ENCODE results near the gene FAM9C. TPM values are rescaled to one million over a fixed set of nuclear protein-coding genes. Genes with fewer than 3 reads are reported as not detected.

FAM9C gene
- total RNA-seq, 1 experiment from 2014 or later: not detected

DNA sequence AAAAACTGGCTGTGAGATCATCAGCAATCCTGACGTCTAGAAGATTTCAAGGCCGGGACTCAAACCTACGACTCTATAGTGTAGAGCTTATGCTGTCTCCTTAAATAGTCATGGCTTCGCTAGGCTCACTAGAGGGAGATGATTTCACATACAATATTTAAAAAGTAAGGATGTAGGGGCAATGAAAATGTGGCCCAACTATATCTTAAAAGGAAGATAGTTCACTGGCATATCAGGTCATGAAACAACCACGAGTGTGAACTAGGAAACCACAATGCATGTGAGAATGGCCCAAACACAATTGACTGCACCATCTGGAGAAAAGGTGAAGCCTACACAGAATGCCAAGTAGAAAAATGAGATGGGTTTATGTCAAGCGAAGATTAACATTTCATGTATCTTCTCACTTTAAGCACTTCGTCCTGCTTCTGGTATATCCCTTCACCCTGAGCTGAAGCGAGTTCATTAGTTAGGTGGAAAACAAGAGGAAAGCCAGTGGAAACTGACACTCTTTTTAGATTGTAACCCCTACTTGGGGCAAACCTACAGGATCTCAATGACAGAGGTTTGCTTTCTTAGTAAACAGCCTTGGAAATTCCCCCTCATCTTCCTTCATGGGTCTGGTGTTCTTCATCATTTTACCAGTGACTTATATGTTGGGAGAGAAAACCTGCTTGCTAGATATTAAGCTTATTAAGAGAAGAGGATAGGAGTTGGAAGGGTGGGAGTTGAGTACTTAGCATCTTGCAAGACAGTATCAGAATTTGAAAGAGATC lies 17.4 kb downstream of the FAM9C start:
- Mint-ChIP-seq H3K27me3 (ENCODE audit: insufficient read depth, unreplicated experiment) (peaks cover 42% of the 10 kb centered on the region), H3K9me3 (ENCODE audit: unreplicated experiment) (no peaks in the 10 kb centered on the region), H3K36me3 (ENCODE audit: insufficient read depth, unreplicated experiment) (no peaks in the 10 kb centered on the region), H3K4me1 (ENCODE audit: insufficient read depth, unreplicated experiment) (peaks cover 19% of the 10 kb centered on the region), H3K4me3 (ENCODE audit: unreplicated experiment) (no peak overlapping the region), H3K27ac (ENCODE audit: low read depth, unreplicated experiment) (no peak overlapping the region)
- ChIA-PET CTCF (interaction anchor here (0.6 kb wide), 1 partner anchor 22 kb away, joined by 5 read pairs; no protein-coding TSS in a partner anchor), POLR2A (no interaction called here)
- DNase-seq (ENCODE audit: unreplicated experiment): no peak
- BruUV-seq (replicated peaks): no TSS peak
- TF ChIP-seq, protein P1, sequence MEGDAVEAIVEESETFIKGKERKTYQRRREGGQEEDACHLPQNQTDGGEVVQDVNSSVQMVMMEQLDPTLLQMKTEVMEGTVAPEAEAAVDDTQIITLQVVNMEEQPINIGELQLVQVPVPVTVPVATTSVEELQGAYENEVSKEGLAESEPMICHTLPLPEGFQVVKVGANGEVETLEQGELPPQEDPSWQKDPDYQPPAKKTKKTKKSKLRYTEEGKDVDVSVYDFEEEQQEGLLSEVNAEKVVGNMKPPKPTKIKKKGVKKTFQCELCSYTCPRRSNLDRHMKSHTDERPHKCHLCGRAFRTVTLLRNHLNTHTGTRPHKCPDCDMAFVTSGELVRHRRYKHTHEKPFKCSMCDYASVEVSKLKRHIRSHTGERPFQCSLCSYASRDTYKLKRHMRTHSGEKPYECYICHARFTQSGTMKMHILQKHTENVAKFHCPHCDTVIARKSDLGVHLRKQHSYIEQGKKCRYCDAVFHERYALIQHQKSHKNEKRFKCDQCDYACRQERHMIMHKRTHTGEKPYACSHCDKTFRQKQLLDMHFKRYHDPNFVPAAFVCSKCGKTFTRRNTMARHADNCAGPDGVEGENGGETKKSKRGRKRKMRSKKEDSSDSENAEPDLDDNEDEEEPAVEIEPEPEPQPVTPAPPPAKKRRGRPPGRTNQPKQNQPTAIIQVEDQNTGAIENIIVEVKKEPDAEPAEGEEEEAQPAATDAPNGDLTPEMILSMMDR (IDR thresholded peaks at IDR 0.05; ENCODE audit: unreplicated experiment): no peak
- intact Hi-C loops (cut with micrococcal nuclease): no loop called here

DNA sequence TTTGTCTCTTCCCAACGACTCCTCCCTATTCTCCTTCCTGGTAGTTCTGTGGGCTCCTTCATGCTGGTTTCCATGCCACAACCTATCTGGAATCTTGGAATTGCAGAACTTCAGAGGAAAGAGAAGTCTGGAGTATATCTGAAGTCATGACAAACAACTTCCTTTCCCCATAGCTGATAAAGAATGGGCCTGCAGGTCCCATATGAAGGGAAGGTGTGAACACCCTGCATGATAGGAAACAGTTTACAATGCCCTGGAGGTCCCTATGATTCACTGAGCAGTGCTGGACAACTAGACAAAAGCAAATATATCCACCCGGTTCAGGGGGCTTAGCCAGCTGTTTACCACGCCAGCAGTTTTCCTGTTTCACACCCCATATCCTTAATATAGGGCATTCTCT lies 19.4 kb downstream of the FAM9C start:
- ChIA-PET CTCF (no interaction called here), POLR2A (no interaction called here)
- Mint-ChIP-seq H3K4me1 (ENCODE audit: insufficient read depth, unreplicated experiment) (peaks cover 11% of the 10 kb centered on the region), H3K9me3 (ENCODE audit: unreplicated experiment) (no peaks in the 10 kb centered on the region), H3K27ac (ENCODE audit: low read depth, unreplicated experiment) (no peak overlapping the region), H3K36me3 (ENCODE audit: insufficient read depth, unreplicated experiment) (no peaks in the 10 kb centered on the region), H3K27me3 (ENCODE audit: insufficient read depth, unreplicated experiment) (peaks cover 33% of the 10 kb centered on the region), H3K4me3 (ENCODE audit: unreplicated experiment) (no peak overlapping the region)
- TF ChIP-seq, protein P1 (IDR thresholded peaks at IDR 0.05; ENCODE audit: unreplicated experiment): no peak
- no peak for DNase-seq (ENCODE audit: unreplicated experiment)
- BruUV-seq (replicated peaks): no TSS peak
- intact Hi-C loops (cut with micrococcal nuclease): no loop called here

- no peaks in the 10 kb centered on the region for H3K9me3 Mint-ChIP-seq (ENCODE audit: unreplicated experiment)
- intact Hi-C loops (cut with micrococcal nuclease): no loop called here
- H3K4me3 Mint-ChIP-seq (ENCODE audit: unreplicated experiment): no peak overlapping the region
- H3K27me3 Mint-ChIP-seq (ENCODE audit: insufficient read depth, unreplicated experiment): peaks cover 33% of the 10 kb centered on the region
- TF ChIP-seq, protein P1 (IDR thresholded peaks at IDR 0.05; ENCODE audit: unreplicated experiment): no peak
- DNase-seq (ENCODE audit: unreplicated experiment): no peak
- no TSS peak for BruUV-seq (replicated peaks)
- H3K27ac Mint-ChIP-seq (ENCODE audit: low read depth, unreplicated experiment): no peak overlapping the region
- ChIA-PET CTCF (no interaction called here), POLR2A (no interaction called here)
- peaks cover under 1% of the 10 kb centered on the region for H3K4me1 Mint-ChIP-seq (ENCODE audit: insufficient read depth, unreplicated experiment)
- H3K36me3 Mint-ChIP-seq (ENCODE audit: insufficient read depth, unreplicated experiment): no peaks in the 10 kb centered on the region
Measured at GRCh38 chrX:13023979-13024378, 20.4 kb downstream of the FAM9C start.

- no peak overlapping the region for H3K27ac Mint-ChIP-seq (ENCODE audit: low read depth, unreplicated experiment)
- H3K27me3 Mint-ChIP-seq (ENCODE audit: insufficient read depth, unreplicated experiment): peaks cover 33% of the 10 kb centered on the region
- no peak for DNase-seq (ENCODE audit: unreplicated experiment)
- H3K36me3 Mint-ChIP-seq (ENCODE audit: insufficient read depth, unreplicated experiment): no peaks in the 10 kb centered on the region
- ChIA-PET POLR2A (interaction anchor here (1.4 kb wide), 1 partner anchor 9 kb away, joined by 4 read pairs; no protein-coding TSS in a partner anchor), CTCF (no interaction called here)
- BruUV-seq (replicated peaks): no TSS peak
- H3K4me3 Mint-ChIP-seq (ENCODE audit: unreplicated experiment): no peak overlapping the region
- no peaks in the 10 kb centered on the region for H3K9me3 Mint-ChIP-seq (ENCODE audit: unreplicated experiment)
- TF ChIP-seq, protein P1 (IDR thresholded peaks at IDR 0.05; ENCODE audit: unreplicated experiment): no peak
- intact Hi-C loops (cut with micrococcal nuclease): no loop called here
- H3K4me1 Mint-ChIP-seq (ENCODE audit: insufficient read depth, unreplicated experiment): no peaks in the 10 kb centered on the region
Measured at GRCh38 chrX:13023567-13023966, 20.9 kb downstream of the FAM9C start.

All from MCF 10A (cell line).